Activated naive CD4-positive, alpha-beta T cell (primary cell): ENCODE measurements around the gene IPO4.

ENCODE experiments used
- DNase-seq, 4 experiments: peaks; one replicate each; lab custom pipeline; 2025; lab: John Stamatoyannopoulos, UW

Gene IPO4

DNA sequence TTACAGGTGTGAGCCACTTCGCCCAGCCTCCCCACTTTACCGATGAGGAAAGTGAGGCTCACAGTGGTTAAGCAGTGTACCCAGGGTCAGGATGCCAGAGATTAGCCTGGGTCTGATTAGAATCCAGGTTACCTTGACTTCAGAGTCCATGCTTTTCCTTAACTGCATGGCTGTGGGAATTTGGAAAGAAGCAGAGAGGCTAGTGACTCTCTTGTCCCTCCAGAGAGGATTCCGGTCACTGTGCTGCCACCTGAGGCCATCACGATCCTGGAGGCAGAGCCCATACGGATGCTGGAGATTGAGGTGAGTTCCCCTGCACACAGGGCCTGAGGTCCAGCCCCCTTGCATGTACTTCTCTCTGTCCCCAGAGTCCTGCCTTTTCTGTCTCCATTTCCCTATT is 12.0 kb downstream of the IPO4 start:
- DNase-seq: no peak

DNA sequence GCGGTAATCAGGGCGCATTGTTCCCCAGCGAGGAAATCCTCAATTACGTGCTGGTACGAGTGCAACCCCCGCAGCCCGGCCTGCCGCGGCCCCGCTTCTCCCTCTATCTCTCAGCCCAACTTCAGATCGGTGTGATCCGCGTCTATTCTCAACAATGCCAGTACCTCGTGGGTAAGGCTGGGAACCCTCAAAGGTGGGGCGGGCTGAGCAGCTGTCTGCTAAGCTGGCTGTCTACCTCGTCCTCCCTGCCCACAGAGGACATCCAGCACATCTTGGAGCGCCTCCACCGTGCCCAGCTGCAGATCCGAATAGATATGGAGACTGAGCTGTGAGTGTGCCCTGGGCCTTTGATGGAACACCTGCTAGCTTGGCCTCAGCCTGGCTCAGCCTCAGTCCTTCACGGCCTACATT is 15.7 kb downstream of the IPO4 start:
- no peak for DNase-seq

DNA sequence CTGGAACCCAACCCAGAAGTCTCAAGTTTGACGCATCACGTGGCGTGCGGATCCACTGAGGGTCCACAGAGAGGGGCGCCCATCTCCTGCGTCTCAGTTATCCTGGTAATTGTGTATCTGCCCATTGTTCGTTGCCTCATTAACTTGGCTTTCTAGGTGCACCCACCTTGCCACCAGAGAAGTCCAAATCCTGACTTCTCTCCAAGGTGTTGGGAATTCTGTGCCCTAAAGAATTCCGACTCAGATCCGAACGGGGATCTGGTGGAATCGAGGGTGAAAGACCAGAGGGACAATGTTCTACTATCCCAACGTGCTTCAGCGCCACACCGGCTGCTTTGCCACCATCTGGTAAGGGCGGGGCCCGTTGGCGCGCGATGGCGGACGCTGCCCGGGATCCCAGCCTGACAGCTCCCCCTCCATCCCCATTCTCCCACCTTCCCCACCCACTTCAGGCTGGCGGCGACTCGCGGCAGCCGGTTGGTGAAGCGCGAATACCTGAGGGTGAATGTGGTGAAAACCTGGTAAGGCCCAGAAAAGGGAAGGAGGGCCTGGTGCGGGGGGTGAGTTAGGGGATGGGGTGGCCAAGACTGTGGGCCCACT is 16.3 kb downstream of the IPO4 start:
- DNase-seq: no peak

DNA sequence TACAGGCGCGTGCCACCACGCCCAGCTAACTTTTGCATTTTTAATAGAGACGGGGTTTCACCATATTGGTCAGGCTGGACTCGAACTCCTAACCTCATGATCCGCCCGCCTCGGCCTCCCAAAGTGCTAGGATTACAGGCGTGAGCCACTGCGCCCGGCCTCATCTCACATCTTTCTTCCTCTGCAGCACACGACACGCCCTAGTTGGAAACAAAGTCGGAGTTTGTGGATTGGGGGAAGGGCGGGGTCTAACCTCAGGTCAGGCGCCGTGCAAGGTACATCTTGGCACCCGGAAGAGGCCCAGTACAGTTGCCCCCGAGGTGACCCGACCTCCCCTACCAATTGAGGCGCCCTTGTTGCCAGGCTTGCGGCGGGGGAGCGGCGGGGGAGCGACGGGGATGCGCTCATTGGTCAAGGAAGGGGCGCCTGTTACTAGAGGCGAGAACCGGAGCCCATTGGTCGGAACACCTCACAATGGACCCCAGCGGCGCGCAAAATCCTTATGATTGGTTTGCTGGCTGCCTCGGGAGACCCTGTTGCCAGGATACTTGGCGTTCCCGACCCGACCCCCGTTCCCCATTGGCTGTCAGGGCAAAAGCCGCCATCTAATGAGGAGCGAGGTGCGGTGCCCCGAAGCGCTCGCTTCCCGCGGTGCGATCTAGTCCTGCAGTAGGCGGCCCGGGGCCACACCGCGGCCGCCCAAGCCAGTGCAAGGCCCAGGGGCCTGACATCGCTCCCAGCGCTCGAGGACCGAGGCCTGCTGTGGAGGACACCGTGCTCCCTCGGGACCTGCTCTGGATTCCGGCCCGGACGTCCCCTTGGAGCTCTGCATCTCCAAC is 17.0 kb downstream of the IPO4 start, which contains the start of gene REC8:
TSS of gene REC8 (plus strand) at position 659 of the 839 bp plus-strand sequence. CDS start 473 bp downstream, outside the sequence.
- peak in 3 of 4 experiments; percentile 27 to 65 (median 60) for DNase-seq

DNA sequence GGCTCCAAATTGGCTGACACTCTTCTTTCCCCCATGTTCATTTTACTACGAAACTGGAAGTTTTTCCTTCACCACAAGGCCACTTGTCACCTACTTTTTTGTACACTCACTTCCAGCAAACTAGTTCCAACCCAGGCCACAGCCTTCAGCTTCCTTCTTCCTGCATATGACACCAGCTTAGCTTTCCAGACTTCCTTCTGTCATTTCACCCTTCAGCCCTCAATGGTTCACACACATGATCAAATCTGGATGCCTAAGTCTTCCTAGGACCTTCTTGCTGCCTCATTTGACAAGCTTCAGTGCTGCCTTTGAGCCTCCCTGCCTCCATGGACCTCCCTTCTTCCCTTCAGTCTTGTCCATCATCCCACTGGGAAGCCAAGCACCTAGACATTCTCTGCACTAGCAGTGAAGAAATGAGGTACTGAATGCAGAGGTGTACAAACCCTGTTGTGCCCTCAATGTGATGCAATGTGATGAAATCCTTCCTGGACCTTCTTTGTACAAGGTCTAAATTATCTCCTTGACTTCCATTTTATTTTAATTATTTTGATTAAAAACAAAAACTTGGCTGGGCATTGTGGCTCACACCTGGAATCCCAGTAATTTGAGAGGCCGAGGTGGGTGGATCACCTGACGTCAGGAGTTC is 21.0 kb downstream of the IPO4 start:
- no peak for DNase-seq

DNA sequence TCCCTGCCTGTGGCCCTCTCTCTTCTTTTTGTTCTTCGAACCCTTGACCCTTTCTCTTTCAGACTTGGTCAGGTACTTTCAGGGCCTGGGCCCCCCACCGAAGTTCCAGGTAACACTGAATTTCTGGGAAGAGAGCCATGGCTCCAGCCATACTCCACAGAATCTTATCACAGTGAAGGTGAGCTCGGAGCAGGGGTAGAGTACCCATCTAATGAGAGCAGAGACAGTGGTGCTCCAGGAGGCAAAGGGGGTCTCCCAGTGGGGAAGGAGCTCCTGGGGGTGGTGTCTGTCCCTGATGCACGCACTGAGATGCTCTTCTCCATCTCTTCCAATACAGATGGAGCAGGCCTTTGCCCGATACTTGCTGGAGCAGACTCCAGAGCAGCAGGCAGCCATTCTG is 22.8 kb downstream of the IPO4 start:
- DNase-seq: no peak

DNA sequence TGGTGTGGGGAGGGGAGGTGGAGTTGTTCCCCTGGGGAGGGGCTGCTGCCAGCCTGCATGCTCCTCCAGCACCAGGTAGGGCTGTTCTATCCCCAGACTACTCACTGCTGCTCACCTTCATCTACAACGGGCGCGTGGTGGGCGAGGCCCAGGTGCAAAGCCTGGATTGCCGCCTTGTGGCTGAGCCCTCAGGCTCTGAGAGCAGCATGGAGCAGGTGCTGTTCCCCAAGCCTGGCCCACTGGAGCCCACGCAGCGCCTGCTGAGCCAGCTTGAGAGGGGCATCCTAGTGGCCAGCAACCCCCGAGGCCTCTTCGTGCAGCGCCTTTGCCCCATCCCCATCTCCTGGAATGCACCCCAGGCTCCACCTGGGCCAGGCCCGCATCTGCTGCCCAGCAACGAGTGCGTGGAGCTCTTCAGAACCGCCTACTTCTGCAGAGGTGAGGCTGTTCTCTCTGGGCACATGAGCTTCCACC is 24.1 kb downstream of the IPO4 start:
- no peak for DNase-seq

DNA sequence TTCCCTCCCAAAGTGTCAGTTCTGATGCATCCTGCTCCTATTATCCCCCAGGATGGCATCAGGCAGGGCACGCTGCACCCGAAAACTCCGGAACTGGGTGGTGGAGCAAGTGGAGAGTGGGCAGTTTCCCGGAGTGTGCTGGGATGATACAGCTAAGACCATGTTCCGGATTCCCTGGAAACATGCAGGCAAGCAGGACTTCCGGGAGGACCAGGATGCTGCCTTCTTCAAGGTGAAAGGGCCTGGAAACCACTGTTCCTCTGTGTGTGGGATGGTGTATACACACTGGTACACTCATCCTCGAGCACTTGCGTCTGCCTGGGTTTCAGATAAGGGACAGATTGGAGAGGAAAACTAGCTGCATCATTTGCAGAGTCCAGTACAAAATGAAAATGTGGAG is 26.5 kb downstream of the IPO4 start:
- DNase-seq: no peak

DNA sequence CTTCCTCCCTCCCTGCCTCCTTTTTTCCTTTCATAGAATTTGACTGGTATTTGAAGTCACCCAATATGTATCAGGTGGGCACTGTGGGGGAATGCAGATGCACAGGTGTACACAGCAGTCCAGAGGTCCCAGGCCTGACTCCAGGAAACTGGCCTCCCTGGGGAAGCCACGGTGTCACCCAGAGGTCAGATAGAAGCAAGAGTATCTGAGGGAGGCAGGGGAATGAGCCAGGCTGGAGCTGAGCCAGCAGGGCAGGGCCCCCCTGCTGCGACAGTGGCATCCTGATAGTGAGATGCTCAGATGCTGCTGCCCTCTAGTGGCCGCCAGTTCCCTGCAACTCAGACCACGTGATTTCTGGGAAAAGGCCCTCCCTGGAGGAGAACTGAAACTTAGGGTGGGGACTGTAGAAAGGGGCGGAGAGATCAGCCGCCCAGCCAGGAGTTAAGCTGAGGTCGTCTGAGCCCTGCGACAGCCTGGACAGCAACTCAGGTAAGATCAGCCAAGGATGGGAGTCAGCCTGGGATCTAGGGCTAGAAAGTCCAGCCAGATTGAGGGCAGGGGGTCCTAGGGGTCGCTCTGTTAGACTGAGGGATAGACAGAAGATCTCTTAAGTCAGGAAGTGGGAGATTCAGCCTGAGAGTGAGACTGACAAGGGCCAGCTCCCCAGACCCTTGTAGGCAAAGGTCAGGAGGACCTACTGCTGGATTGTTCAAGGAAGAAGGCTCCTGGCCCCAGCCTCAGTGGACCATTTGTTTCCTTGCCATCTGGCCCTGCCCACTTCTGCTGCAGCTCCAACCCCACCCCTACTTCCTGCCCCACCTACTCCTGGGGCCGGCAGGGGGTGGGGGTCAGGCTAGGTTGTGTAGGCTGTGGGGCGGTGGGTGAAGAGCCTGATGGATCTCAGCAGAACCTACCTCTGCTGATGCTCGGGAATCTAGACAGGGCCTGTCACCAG is 27.5 kb downstream of the IPO4 start, which contains the start of gene IRF9:
TSS of gene IRF9 (plus strand) at position 416 of the 955 bp plus-strand sequence. CDS start 880 bp downstream, outside the sequence.
- peak; percentile 96 to 98 (median 97) for DNase-seq

DNA sequence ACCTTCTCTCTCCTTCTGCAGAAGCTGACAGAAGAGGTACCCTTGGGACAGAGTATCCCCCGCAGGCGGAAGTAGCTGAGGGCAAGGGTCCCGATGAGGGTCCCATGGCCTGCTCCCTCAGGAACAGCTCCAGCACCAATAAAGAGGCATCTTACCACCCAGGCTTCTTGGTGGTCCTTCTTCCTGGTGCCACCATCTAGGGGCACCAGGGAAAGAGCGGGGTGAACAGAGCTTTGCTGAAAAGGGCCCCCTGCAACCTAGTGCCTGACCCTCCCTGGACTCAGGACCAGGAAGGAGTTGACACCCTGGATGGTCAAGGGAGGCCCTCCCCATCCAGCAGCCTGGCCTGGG is 28.1 kb downstream of the IPO4 start:
- no peak for DNase-seq

DNA sequence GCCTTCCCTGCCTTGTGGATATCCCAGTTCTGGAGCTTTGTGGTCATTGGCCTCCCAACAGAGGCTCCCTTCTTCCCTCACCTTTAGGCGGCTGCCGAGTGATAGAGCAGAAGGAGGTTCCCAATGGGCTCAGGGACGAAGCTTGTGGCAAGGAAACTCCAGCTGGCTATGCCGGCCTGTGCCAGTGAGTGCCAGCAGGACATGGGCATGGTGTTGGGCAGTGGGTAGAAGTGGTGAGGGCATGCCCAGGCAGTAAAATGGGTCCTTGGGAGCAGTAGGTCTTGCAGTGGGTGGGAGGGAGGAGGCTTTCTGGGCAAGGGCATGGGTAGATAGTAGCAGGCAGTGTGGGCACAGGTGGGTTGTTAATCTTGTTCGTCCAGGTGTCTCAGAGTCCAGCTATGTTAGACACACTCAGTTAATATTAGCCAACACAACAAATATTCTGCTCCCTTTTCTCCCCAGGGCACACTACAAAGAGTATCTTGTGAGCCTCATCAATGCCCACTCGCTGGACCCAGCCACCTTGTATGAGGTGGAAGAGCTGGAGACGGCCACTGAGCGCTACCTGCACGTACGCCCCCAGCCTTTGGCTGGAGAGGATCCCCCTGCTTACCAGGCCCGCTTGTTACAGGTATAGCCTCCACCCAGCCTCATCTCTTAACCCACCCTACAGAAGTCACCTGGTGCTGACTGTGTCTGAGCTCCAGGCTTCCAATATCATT is 28.7 kb downstream of the IPO4 start:
- DNase-seq: no peak

DNA sequence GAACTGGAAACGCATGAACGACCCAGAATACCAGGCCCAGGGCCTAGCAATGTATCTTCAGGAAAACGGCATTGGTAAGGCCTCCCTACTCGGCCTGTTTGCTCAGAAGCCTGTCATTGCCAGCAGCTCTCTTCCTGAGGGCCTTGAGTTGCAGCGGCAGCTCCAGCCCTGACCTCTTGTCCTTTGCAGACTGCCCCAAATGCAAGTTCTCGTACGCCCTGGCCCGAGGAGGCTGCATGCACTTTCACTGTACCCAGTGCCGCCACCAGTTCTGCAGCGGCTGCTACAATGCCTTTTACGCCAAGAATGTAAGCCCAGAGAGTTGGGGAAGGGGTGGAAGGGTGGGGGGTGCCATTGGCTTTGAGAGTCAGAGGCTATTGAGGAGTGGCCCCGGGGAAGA is 31.3 kb downstream of the IPO4 start:
- no peak for DNase-seq

DNA sequence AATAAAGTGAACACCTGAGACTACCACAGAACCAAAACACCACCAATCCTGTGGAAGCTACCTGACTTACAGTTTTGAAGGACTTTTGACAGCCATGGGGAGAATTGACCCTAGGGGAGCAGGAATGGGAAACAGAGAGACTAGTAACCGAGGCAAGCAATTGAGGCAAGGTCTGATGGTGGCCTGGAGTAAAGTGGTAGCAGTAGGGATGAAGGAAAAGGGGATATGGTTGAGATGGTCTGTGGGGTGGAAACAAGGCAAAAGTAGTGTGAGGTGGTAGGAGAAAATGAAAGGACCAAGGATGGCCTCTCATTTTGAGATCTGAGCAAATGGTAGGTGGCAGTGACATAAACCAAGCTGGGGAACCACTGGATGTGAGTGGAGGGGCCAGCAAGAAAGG is 31.8 kb downstream of the IPO4 start:
- DNase-seq: no peak

DNA sequence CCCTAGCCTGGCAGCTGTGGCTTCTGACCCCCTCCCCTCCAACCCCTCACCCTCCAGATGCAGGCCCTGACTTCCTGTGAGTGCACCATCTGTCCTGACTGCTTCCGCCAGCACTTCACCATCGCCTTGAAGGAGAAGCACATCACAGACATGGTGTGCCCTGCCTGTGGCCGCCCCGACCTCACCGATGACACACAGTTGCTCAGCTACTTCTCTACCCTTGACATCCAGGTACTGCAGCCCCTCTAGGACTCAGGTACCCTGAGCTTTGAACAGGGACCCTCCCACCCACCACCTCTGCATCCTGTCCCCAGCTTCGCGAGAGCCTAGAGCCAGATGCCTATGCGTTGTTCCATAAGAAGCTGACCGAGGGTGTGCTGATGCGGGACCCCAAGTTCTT is 33.5 kb downstream of the IPO4 start:
- DNase-seq: no peak

DNA sequence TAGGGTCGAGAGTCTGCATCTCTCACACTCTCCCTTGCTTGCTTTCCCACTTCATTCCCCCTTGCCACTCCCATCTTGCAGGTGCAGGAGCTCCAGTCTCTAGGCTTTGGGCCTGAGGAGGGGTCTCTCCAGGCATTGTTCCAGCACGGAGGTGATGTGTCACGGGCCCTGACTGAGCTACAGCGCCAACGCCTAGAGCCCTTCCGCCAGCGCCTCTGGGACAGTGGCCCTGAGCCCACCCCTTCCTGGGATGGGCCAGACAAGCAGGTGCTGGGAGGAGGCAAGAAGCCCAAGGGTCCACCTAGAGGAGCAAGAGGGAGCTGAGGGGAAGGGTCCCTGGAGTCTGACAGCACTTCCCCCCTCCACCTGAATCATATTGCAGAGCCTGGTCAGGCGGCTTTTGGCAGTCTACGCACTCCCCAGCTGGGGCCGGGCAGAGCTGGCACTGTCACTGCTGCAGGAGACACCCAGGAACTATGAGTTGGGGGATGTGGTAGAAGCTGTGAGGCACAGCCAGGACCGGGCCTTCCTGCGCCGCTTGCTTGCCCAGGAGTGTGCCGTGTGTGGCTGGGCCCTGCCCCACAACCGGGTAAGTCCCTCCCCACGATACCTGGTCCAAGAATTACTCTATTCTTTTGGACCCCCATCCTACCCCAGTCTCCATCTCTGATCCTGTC is 37.1 kb downstream of the IPO4 start:
- DNase-seq: no peak

DNA sequence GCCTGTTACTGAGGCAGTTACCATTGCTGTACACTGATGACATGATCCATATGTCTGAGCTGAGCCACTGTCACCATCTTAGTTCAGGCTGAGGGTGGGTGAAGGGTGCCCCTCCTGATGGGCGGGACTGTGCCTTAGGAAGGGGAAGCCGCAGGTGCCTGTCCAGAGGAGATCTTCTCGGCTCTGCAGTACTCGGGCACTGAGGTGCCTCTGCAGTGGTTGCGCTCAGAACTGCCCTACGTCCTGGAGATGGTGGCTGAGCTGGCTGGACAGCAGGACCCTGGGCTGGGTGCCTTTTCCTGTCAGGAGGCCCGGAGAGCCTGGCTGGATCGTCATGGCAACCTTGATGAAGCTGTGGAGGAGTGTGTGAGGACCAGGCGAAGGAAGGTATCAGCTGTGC is 37.6 kb downstream of the IPO4 start:
- DNase-seq: no peak

DNA sequence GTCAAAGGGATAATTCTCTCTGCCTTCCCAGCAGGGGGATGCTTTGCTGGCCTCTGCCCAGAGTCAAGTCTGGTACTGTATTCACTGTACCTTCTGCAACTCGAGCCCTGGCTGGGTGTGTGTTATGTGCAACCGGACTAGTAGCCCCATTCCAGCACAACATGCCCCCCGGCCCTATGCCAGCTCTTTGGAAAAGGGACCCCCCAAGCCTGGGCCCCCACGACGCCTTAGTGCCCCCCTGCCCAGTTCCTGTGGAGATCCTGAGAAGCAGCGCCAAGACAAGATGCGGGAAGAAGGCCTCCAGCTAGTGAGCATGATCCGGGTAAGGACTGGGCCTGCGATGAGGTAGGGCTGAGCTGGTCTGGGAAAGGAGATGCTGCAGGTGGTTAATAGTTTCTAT is 38.0 kb downstream of the IPO4 start:
- DNase-seq: no peak

DNA sequence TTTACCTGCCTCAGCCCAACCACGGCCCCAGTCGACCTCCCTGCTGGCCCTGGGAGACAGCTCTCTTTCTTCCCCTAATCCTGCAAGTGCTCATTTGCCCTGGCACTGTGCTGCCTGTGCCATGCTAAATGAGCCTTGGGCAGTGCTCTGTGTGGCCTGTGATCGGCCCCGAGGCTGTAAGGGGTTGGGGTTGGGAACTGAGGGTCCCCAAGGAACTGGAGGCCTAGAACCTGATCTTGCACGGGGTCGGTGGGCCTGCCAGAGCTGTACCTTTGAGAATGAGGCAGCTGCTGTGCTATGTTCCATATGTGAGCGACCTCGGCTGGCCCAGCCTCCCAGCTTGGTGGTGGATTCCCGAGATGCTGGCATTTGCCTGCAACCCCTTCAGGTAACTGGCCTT is 38.6 kb downstream of the IPO4 start:
- no peak for DNase-seq

DNA sequence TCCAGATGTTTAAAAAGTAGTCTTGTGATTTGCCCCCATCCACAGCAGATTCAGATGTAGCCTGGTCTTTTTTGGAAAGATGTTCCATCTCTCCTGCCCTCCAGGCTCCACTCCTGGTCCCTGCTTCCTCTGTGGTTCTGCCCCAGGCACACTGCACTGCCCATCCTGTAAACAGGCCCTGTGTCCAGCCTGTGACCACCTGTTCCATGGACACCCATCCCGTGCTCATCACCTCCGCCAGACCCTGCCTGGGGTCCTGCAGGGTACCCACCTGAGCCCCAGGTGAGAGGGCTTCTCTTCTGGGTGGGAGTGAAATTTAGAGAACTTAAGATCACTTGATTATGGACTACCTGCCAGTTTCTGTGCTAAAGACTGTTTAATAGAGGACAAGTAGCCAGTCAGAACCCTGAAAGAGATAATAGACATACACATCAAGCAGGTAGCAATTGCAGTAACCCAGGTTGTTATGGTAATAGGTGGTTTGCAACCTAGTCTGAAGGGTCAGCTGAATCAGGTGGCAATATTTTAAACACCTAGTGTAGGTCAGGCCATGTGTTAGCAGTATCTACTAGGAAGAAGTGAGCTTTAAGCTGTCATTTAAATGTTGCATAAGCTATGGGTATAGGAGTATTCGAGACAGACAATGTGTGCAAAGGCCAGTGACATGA is 39.2 kb downstream of the IPO4 start:
- DNase-seq: no peak
